Measurements from ENCODE around the gene NCBP2L.

GRCh38 chrX:107823042-107823441 lies 45.5 kb downstream of the NCBP2L start:
- no peak for TF ChIP-seq CTCF (IDR thresholded peaks at IDR 0.05; ENCODE audit: extremely low read depth in 1 of 2, insufficient read depth in 1 of 2, low read depth in 1 of 2, low read length in 2 of 2)
- TF ChIP-seq JUN (IDR thresholded peaks at IDR 0.05; ENCODE audit: borderline replicate concordance, insufficient read depth, insufficient read length, low read depth), result no peak
- TF ChIP-seq EZH2 (IDR thresholded peaks at IDR 0.05; ENCODE audit: borderline replicate concordance, low read depth, low read length, severe bottlenecking), result no peak
- TF ChIP-seq MAX (IDR thresholded peaks at IDR 0.05; ENCODE audit: insufficient read depth, insufficient read length), result no peak
- TF ChIP-seq POLR2AphosphoS5 (IDR thresholded peaks at IDR 0.05; ENCODE audit: insufficient read depth, low read depth, low read length), result no peak

All from endothelial cell of umbilical vein (primary cell).